Neutrophil (primary cell): ENCODE measurements around the gene SUMF1.

Experiments used
- H3K27ac ChIP-seq: fragments of 200-600 bp; sonication (generic); 2 replicates; pipeline ENCODE4 v1.5.1; 2016; ENCODE audit warnings: mild to moderate bottlenecking, moderate library complexity
- H3K27me3 ChIP-seq: fragments of 200-600 bp; sonication (generic); 2 replicates; pipeline ENCODE4 v1.6.0; 2016; ENCODE audit warnings: mild to moderate bottlenecking
- H3K36me3 ChIP-seq: fragments of 200-600 bp; sonication (generic); 2 replicates; pipeline ENCODE4 v1.5.1; 2017
- H3K4me1 ChIP-seq, 2 experiments: fragments of 200-600 bp in 1 of 2; sonication (generic) in 1 of 2; 1 replicate in 1 of 2; 2 replicates in 1 of 2; pipeline versions ENCODE4 v1.5.1 to v1.6.1; 2013 to 2016; ENCODE audit warnings: low read depth in 1 of 2, low read length in 1 of 2, mild to moderate bottlenecking in 1 of 2, moderate library complexity in 1 of 2; ENCODE audit not compliant: control insufficient read depth in 1 of 2, insufficient read depth in 1 of 2
- H3K4me3 ChIP-seq, 2 experiments: fragments of 200-600 bp in 1 of 2; sonication (generic) in 1 of 2; 1 replicate in 1 of 2; 2 replicates in 1 of 2; pipeline ENCODE4 v1.5.1; 2013 to 2016; ENCODE audit warnings: low read depth in 1 of 2, low read length in 1 of 2, mild to moderate bottlenecking in 1 of 2, moderate library complexity in 1 of 2
- H3K9me3 ChIP-seq: fragments of 200-600 bp; sonication (generic); 2 replicates; pipeline ENCODE4 v1.5.1; 2016
- CTCF ChIP-seq: fragments of 200-600 bp; sonication (generic); IDR thresholded peaks from 2 replicates; pipeline ENCODE4 v1.5.1; 2016; ENCODE audit warnings: antibody characterized with exemption

The SUMF1 gene

GRCh38 chr3:4466741-4467521, at the start of gene SUMF1:
Gene SUMF1, minus strand, starts transcription at chr3:4467269. Its CDS starts 24 bp downstream, at chr3:4467245.
- TF ChIP-seq CTCF, result no peak

GRCh38 chr3:4515916-4516579, 49.0 kb upstream of the SUMF1 start:
- Histone ChIP-seq H3K4me1 (peaks cover 14 to 32% of the 10 kb centered on the region in 2 experiments), H3K4me3 (no peak overlapping the region), H3K36me3 (no peaks in the 10 kb centered on the region), H3K27me3 (no peaks in the 10 kb centered on the region), H3K9me3 (no peaks in the 10 kb centered on the region), H3K27ac (no peak overlapping the region)
- TF ChIP-seq CTCF, result no peak

More at GRCh38 chr3:4466741-4467521, at the start of gene SUMF1:
- Histone ChIP-seq H3K27ac (peak within 1 kb of the TSS; percentile 94), H3K4me1 (peaks cover 32 to 35% of the 10 kb centered on the region in 2 experiments), H3K4me3 (peak within 1 kb of the TSS; percentile 97 to 100), H3K9me3 (no peaks in the 10 kb centered on the region), H3K27me3 (no peaks in the 10 kb centered on the region), H3K36me3 (no peaks in the 10 kb centered on the region)

GRCh38 chr3:4514916-4515315, 47.8 kb upstream of the SUMF1 start:
- Histone ChIP-seq H3K4me1 (peaks cover 14 to 32% of the 10 kb centered on the region in 2 experiments), H3K27me3 (no peaks in the 10 kb centered on the region), H3K36me3 (no peaks in the 10 kb centered on the region), H3K27ac (no peak overlapping the region), H3K9me3 (no peaks in the 10 kb centered on the region), H3K4me3 (no peak overlapping the region)
- no peak for TF ChIP-seq CTCF

GRCh38 chr3:4514321-4514720, 47.3 kb upstream of the SUMF1 start:
- no peaks in the 10 kb centered on the region for H3K36me3 ChIP-seq
- H3K4me1 ChIP-seq, result peaks cover 14 to 26% of the 10 kb centered on the region in 2 experiments
- no peak overlapping the region for H3K27ac ChIP-seq
- no peak for TF ChIP-seq CTCF
- H3K4me3 ChIP-seq, result no peak overlapping the region
- H3K27me3 ChIP-seq, result no peaks in the 10 kb centered on the region
- H3K9me3 ChIP-seq, result no peaks in the 10 kb centered on the region

- Histone ChIP-seq H3K36me3 (no peaks in the 10 kb centered on the region), H3K9me3 (no peaks in the 10 kb centered on the region), H3K27ac (no peak overlapping the region), H3K4me1 (peaks cover 8 to 13% of the 10 kb centered on the region in 2 experiments), H3K27me3 (no peaks in the 10 kb centered on the region), H3K4me3 (no peak overlapping the region)
- no peak for TF ChIP-seq CTCF
Observed at GRCh38 chr3:4512895-4513616, 46.0 kb upstream of the SUMF1 start.
